SK-N-MC (cell line): ENCODE results near the gene ERAL1.

Source experiments
- EZH2 ChIP-seq: fragments of 200-600 bp; sonication (generic); IDR thresholded peaks from one replicate; pipeline ENCODE4 v1.6.1; 2017; ENCODE audit warnings: antibody characterized with exemption
- FOXP2 ChIP-seq: optimal IDR thresholded peaks from 2 replicates; pipeline ENCODE3; 2011; ENCODE audit warnings: mild to moderate bottlenecking, moderate library complexity; ENCODE audit not compliant: insufficient read depth; ENCODE audit errors: extremely low read length, control extremely low read depth
- POLR2AphosphoS5 ChIP-seq: IDR thresholded peaks from 2 replicates; pipeline ENCODE4 v1.6.1; 2012; ENCODE audit warnings: mild to moderate bottlenecking, low read depth, low read length, borderline replicate concordance

DNA sequence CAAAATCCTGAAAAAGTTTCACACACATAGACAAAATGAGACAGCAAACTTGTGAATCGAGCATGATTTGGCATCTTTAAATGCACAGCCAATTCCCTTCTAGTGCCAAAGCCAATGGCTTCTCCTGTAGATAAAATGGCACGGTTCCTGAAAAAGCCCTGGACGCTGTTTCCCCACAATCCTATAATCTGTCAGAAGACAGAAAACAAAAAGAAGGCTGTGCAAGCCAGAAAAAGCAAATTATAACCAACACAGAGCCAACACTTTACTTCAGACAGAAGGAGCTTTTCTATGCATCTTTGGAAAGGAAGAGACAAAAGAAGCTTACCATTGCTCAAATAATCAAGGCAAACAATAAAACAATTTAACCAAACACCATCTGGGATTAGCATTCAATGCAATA lies 36.0 kb upstream of the ERAL1 start:
- TF ChIP-seq EZH2 (no peak), POLR2AphosphoS5 (no peak), FOXP2 (no peak)
